A549 (cell line): Measurements from ENCODE around the gene PDLIM5. TPM values are rescaled to one million over a fixed set of nuclear protein-coding genes. Genes with fewer than 3 reads are reported as not detected.

Experiments used
- ATAC-seq, 2 experiments: fragments of 200-7000 bp in 1 of 2; fragments of >200 bp in 1 of 2; cut with Nextera tagmentation in 1 of 2; cut with Tn5 transposase in 1 of 2; 3 replicates each; pipeline versions ENCODE4 v1.8.0 to v1.9.1; 2018 to 2020; ENCODE audit warnings: mild to moderate bottlenecking in 1 of 2, moderate library complexity in 1 of 2
- CTCF ChIA-PET: fragments of 300-600 bp; sonication (Branson Sonifier 250); formaldehyde crosslinking; extraction: SDS; loops from one replicate; lab custom pipeline; 2021; ENCODE audit warnings: antibody characterized with exemption, inconsistent platforms; lab: Yijun Ruan, JAX
- POLR2A ChIA-PET: fragments of 350-600 bp; formaldehyde crosslinking; extraction: SDS; loops from one replicate; lab custom pipeline; 2021; ENCODE audit warnings: antibody characterized with exemption, inconsistent platforms; lab: Yijun Ruan, JAX
- DNase-seq, 2 experiments: peaks; one replicate each; pipeline versions ENCODE4 v3.0.0 to v3.0.0-alpha.2; 2011 to 2016; ENCODE audit warnings: low read depth in 1 of 2, low spot score in 1 of 2
- FAIRE-seq: peaks from 2 replicates; lab custom pipeline; 2011; peaks lifted over from hg19 to GRCh38; lab: Jason Lieb, UNC
- H3K27ac ChIP-seq, 2 experiments: fragments of >200 bp; sonication (Bioruptor Twin); formaldehyde crosslinking; 3 replicates each; pipeline ENCODE4 v1.5.1; 2016 to 2017
- H3K4me1 ChIP-seq: fragments of >200 bp; sonication (Bioruptor Twin); formaldehyde crosslinking; 3 replicates; pipeline ENCODE4 v1.6.1; 2016
- H3K4me2 ChIP-seq: fragments of >200 bp; sonication (Bioruptor Twin); formaldehyde crosslinking; 3 replicates; pipeline ENCODE4 v1.6.1; 2016
- H3K4me3 ChIP-seq: fragments of >200 bp; sonication (Bioruptor Twin); formaldehyde crosslinking; 3 replicates; pipeline ENCODE4 v1.5.1; 2016
- H3K9me3 ChIP-seq: fragments of >200 bp; sonication (Bioruptor Twin); formaldehyde crosslinking; 3 replicates; pipeline ENCODE4 v1.6.1; 2016
- BHLHE40 ChIP-seq: IDR thresholded peaks from 2 replicates; pipeline ENCODE4 v1.6.1; 2012; ENCODE audit warnings: low read depth, low read length, inconsistent platforms
- CBX2 ChIP-seq: fragments of 200-600 bp; sonication (generic); IDR thresholded peaks from 2 replicates; pipeline ENCODE4 v1.6.1; 2016; ENCODE audit warnings: low read depth, mild to moderate bottlenecking, borderline replicate concordance
- CEBPB ChIP-seq, 2 experiments: fragments of >200 bp in 1 of 2; sonication (Bioruptor Twin) in 1 of 2; formaldehyde crosslinking in 1 of 2; IDR thresholded peaks; 2 replicates each; pipeline ENCODE4 v1.6.1; 2012 to 2016
- CHD4 ChIP-seq: fragments of 200-600 bp; sonication (generic); IDR thresholded peaks from 2 replicates; pipeline ENCODE4 v1.6.1; 2016; ENCODE audit warnings: antibody characterized with exemption, mild to moderate bottlenecking, borderline replicate concordance
- EHF ChIP-seq: fragments of 250-450 bp; sonication (Bioruptor Pico); IDR thresholded peaks from 2 replicates; pipeline ENCODE4 v1.5.0; 2020; ENCODE audit warnings: mild to moderate bottlenecking
- EHMT2 ChIP-seq: fragments of 200-600 bp; sonication (generic); IDR thresholded peaks from 2 replicates; pipeline ENCODE4 v1.6.1; 2016; ENCODE audit warnings: antibody characterized with exemption, low read depth, mild to moderate bottlenecking, moderate library complexity
- FOSB ChIP-seq: fragments of 250-450 bp; sonication (Bioruptor Pico); IDR thresholded peaks from 2 replicates; pipeline ENCODE4 v1.5.0; 2020; ENCODE audit warnings: mild to moderate bottlenecking, moderate library complexity
- FOSL2 ChIP-seq, 2 experiments: fragments of 450-650 bp in 1 of 2; fragments of >200 bp in 1 of 2; sonication (Bioruptor Twin) in 1 of 2; formaldehyde crosslinking; IDR thresholded peaks; 2 replicates each; pipeline versions ENCODE4 v1.5.0 to v1.6.1; 2016 to 2020; ENCODE audit warnings: mild to moderate bottlenecking in 1 of 2, moderate library complexity in 1 of 2
- HMGXB4 ChIP-seq: fragments of 250-450 bp; sonication (Bioruptor Pico); IDR thresholded peaks from 2 replicates; pipeline ENCODE4 v1.5.0; 2021; ENCODE audit warnings: mild to moderate bottlenecking, moderate library complexity, borderline replicate concordance
- HOXA7 ChIP-seq: fragments of 250-450 bp; sonication (Bioruptor Pico); IDR thresholded peaks from 2 replicates; pipeline ENCODE4 v1.5.0; 2020; ENCODE audit warnings: mild to moderate bottlenecking, moderate library complexity
- HOXB13 ChIP-seq: fragments of 250-450 bp; sonication (Bioruptor Pico); IDR thresholded peaks from 2 replicates; pipeline ENCODE4 v1.5.0; 2020; ENCODE audit warnings: low read depth, mild to moderate bottlenecking, moderate library complexity
- KDM1A ChIP-seq: fragments of 200-600 bp; sonication (generic); IDR thresholded peaks from 2 replicates; pipeline ENCODE4 v1.6.1; 2016; ENCODE audit warnings: low read depth, mild to moderate bottlenecking
- NFE2L2 ChIP-seq: fragments of 150-350 bp; conservative IDR thresholded peaks from 2 replicates; pipeline ENCODE4 v1.6.1; 2014; ENCODE audit warnings: low read length
- NR3C1 ChIP-seq: fragments of >200 bp; sonication (Bioruptor Twin); formaldehyde crosslinking; IDR thresholded peaks from 3 replicates; pipeline ENCODE4 v1.6.1; 2017
- PHF8 ChIP-seq: fragments of 200-600 bp; sonication (generic); IDR thresholded peaks from 2 replicates; pipeline ENCODE4 v1.6.1; 2016; ENCODE audit warnings: low read depth, mild to moderate bottlenecking, antibody characterized with exemption, moderate library complexity, borderline replicate concordance
- POLR2A ChIP-seq: IDR thresholded peaks from 2 replicates; pipeline ENCODE4 v1.6.1; 2012; ENCODE audit warnings: mild to moderate bottlenecking, low read length
- RAD21 ChIP-seq, 2 experiments: fragments of >200 bp in 1 of 2; sonication (Bioruptor Twin) in 1 of 2; formaldehyde crosslinking in 1 of 2; IDR thresholded peaks in 1 of 2; conservative IDR thresholded peaks in 1 of 2; 2 replicates in 1 of 2; 3 replicates in 1 of 2; pipeline ENCODE4 v1.6.1; 2012 to 2018; ENCODE audit warnings: inconsistent platforms in 1 of 2
- SMC3 ChIP-seq: fragments of >200 bp; sonication (Bioruptor Twin); formaldehyde crosslinking; IDR thresholded peaks from 3 replicates; pipeline ENCODE4 v1.6.1; 2018; ENCODE audit warnings: inconsistent platforms
- TFCP2L1 ChIP-seq: fragments of 250-450 bp; sonication (Bioruptor Pico); IDR thresholded peaks from 2 replicates; pipeline ENCODE4 v1.5.0; 2021; ENCODE audit warnings: mild to moderate bottlenecking
- TP53 ChIP-seq: fragments of 250-450 bp; sonication (Bioruptor Pico); IDR thresholded peaks from 2 replicates; pipeline ENCODE4 v1.5.0; 2021; ENCODE audit warnings: mild to moderate bottlenecking, moderate library complexity
- ZFP36 ChIP-seq: fragments of 450-650 bp; IDR thresholded peaks from 2 replicates; pipeline ENCODE4 v1.6.1; 2014; ENCODE audit warnings: borderline replicate concordance; ENCODE audit not compliant: partially characterized antibody
- ZSCAN20 ChIP-seq: fragments of 250-450 bp; sonication (Bioruptor Pico); IDR thresholded peaks from 2 replicates; pipeline ENCODE4 v1.8.0; 2022; ENCODE audit warnings: mild to moderate bottlenecking, moderate library complexity
- WGBS: methylation state at CpG from one replicate; pipeline ENCODE4 v1.1.6; 2017; ENCODE audit errors: missing lambda C conversion rate; 5-methylcytosine and 5-hydroxymethylcytosine counted together
- polyA plus RNA-seq, 4 experiments: library from polyadenylated mRNA; depleted of rRNA in 3 of 4; stranded (reverse); fragments of >200 nt; fragmentation: RNase III in 1 of 4; extraction: RNeasy Plus Mini Kit Qiagen cat#74134 plus additional on column Dnase treatment in 1 of 4; gene quantifications; 2 replicates in 3 of 4; 3 replicates in 1 of 4; pipeline ENCODE4 v1.2.3, GENCODE V29; 2011 to 2017

Gene PDLIM5
- polyA plus RNA-seq, 2 of the 4 experiments (the other 2 are of a cell fraction): 54.2 to 242 TPM

GRCh38 chr4:94678896-94679295 lies 227.2 kb downstream of the PDLIM5 start:
- ChIA-PET CTCF (no interaction called here), POLR2A (no interaction called here)
- Histone ChIP-seq H3K4me2 (no peak overlapping the region), H3K27ac (peak overlapping the region in 1 of 2 experiments; percentile 34; a peak in 3 of 6 replicates), H3K4me1 (peaks cover 13% of the 10 kb centered on the region), H3K9me3 (no peaks in the 10 kb centered on the region), H3K4me3 (no peak overlapping the region)
- TF ChIP-seq NR3C1 (no peak), HOXB13 (CRISPR knock-in tag) (no peak), TFCP2L1 (CRISPR knock-in tag) (no peak), PHF8 (no peak), CBX2 (no peak), BHLHE40 (no peak), FOSL2 (IDR thresholded peaks at IDR 0.05) (no peak), FOSL2 (CRISPR knock-in tag; IDR thresholded peaks at IDR 0.05) (no peak), RAD21 (conservative IDR thresholded peaks at IDR 0.05 in 1 of 2, IDR thresholded peaks at IDR 0.05 in 1 of 2) (no peak), ZSCAN20 (CRISPR knock-in tag) (no peak), EHMT2 (no peak)
- ATAC-seq (no peak), DNase-seq (no peak), FAIRE-seq (peak; percentile 51)

GRCh38 chr4:94680176-94680862 lies 228.6 kb downstream of the PDLIM5 start:
- no peaks in the 10 kb centered on the region for H3K9me3 ChIP-seq
- CTCF ChIA-PET: interaction anchor here (0.6 kb wide), 1 partner anchor 219 kb away, joined by 3 read pairs; no protein-coding TSS in a partner anchor
- peaks cover 20% of the 10 kb centered on the region for H3K4me1 ChIP-seq
- ATAC-seq: no peak
- POLR2A ChIA-PET: no interaction called here
- no peak for DNase-seq
- 88% methylated on average over 10 of the region's 10 CpGs for WGBS
- TF ChIP-seq POLR2A (no peak), ZFP36 (no peak), RAD21 (conservative IDR thresholded peaks at IDR 0.05 in 1 of 2, IDR thresholded peaks at IDR 0.05 in 1 of 2) (no peak), TP53 (no peak), ZSCAN20 (CRISPR knock-in tag) (no peak)
- FAIRE-seq: no peak
- no peak overlapping the region for H3K4me3 ChIP-seq
- H3K4me2 ChIP-seq: no peak overlapping the region
- H3K27ac ChIP-seq: 0 out of 6 replicates have a peak overlapping the region, but pooled peaks of 1 of the 2 experiments have one; percentile 13

- Histone ChIP-seq H3K4me1 (peaks cover 34% of the 10 kb centered on the region), H3K4me2 (no peak overlapping the region), H3K4me3 (no peak overlapping the region), H3K27ac (no peak overlapping the region), H3K9me3 (no peaks in the 10 kb centered on the region)
- DNase-seq (no peak), FAIRE-seq (no peak), ATAC-seq (no peak)
- CTCF ChIA-PET: interaction anchor here (0.6 to 1.0 kb wide), 4 partner anchors 15 to 911 kb away, joined by 3 read pairs; no protein-coding TSS in a partner anchor
- TF ChIP-seq CEBPB (IDR thresholded peaks at IDR 0.05): no peak
- TF ChIP-seq HMGXB4 (CRISPR knock-in tag): no peak
- TF ChIP-seq SMC3: no peak
- TF ChIP-seq FOSB (CRISPR knock-in tag): no peak
- TF ChIP-seq NFE2L2: no peak
- TF ChIP-seq HOXB13 (CRISPR knock-in tag): no peak
- no peak for TF ChIP-seq CHD4
- no peak for TF ChIP-seq EHF (CRISPR knock-in tag)
- no peak for TF ChIP-seq TP53
- no peak for TF ChIP-seq KDM1A
- TF ChIP-seq HOXA7: no peak
- WGBS: 95% methylated on average over 5 of the region's 5 CpGs
- POLR2A ChIA-PET: no interaction called here
Measured at GRCh38 chr4:94686086-94686485, 234.3 kb downstream of the PDLIM5 start.
